ENCODE data around the gene SEC31A.
"Not testable (repeated sequence)": the region's sequence is repeated elsewhere in the genome, so short reads cannot be mapped to it uniquely, and the experiment has no call there.

The SEC31A gene

DNA sequence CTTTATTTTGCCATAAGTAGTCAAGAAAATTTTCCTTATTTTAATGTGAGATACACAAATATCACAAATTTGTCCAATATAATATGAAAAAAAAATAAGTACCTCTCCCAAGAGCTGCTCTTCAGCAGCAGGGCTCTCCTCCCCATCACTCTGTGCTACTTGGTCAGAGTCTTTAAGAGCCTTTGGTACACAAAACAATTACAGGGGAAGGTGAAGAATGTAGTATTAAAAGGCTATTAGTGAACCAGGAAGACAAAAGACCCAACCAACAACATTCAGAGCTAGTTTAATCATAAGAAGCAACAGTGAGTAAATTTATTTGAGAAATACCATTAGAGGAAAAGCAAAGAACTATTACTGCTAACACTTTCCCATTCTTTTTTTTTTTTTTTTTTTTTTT lies 29.4 kb downstream of the SEC31A start:
- no peak overlapping the region for H3K4me3 ChIP-seq (ENCODE audit: low read depth, low read length)
- no peak for DNase-seq (ENCODE audit: low read depth)
- TF ChIP-seq, protein P1, sequence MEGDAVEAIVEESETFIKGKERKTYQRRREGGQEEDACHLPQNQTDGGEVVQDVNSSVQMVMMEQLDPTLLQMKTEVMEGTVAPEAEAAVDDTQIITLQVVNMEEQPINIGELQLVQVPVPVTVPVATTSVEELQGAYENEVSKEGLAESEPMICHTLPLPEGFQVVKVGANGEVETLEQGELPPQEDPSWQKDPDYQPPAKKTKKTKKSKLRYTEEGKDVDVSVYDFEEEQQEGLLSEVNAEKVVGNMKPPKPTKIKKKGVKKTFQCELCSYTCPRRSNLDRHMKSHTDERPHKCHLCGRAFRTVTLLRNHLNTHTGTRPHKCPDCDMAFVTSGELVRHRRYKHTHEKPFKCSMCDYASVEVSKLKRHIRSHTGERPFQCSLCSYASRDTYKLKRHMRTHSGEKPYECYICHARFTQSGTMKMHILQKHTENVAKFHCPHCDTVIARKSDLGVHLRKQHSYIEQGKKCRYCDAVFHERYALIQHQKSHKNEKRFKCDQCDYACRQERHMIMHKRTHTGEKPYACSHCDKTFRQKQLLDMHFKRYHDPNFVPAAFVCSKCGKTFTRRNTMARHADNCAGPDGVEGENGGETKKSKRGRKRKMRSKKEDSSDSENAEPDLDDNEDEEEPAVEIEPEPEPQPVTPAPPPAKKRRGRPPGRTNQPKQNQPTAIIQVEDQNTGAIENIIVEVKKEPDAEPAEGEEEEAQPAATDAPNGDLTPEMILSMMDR (IDR thresholded peaks at IDR 0.05; ENCODE audit: insufficient read depth, low read depth, low read length, missing control alignments) = no peak

DNA sequence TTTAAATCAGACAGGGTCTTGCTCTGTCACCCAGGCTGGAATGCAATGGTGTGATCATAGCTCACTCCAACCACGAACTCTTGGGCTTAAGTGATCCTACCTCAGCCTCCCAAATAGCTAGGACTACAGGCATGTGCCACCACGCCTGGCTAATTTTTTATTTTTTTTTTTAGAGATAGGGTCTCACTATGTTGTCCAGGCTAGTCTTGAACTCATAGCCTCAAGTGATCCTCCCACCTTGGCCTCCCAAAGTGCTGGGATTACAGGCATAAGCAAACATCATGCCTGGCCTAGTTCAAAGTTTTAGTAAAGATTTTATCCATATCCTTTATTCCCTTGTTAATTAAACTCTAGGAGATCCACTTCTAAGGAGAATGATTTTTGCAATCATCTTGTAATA lies 30.5 kb downstream of the SEC31A start:
- DNase-seq (ENCODE audit: low read depth); H3K4me3 ChIP-seq (ENCODE audit: low read depth, low read length): not testable (repeated sequence)

DNA sequence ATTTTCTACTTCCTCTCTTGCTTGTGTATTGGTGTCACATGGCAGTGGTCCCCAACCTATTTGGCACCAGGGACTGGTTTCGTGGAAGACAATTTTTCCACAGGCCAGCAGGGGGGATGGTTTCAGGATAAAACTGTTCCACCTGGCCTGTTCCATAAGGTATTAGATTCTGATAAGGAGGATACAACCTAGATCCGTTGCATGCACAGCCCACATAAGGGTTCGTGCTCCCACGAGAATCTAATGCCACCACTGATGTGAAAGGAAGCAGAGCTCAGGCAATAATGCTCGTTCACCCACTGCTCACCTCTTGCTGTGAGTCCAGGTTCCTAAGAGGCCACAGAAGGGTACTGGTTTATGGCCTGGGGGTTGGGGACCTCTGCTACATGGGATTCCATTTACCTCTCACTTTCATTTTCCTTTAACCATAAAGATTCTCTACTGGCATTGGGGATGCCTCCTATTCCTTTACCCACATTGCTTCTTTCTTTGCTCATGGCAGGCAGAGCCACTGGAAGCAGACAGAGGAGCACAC lies 38.1 kb downstream of the SEC31A start:
- TF ChIP-seq, protein P1 (IDR thresholded peaks at IDR 0.05; ENCODE audit: insufficient read depth, low read depth, low read length, missing control alignments) = no peak
- H3K4me3 ChIP-seq (ENCODE audit: low read depth, low read length) = no peak overlapping the region
- no peak for DNase-seq (ENCODE audit: low read depth)

DNA sequence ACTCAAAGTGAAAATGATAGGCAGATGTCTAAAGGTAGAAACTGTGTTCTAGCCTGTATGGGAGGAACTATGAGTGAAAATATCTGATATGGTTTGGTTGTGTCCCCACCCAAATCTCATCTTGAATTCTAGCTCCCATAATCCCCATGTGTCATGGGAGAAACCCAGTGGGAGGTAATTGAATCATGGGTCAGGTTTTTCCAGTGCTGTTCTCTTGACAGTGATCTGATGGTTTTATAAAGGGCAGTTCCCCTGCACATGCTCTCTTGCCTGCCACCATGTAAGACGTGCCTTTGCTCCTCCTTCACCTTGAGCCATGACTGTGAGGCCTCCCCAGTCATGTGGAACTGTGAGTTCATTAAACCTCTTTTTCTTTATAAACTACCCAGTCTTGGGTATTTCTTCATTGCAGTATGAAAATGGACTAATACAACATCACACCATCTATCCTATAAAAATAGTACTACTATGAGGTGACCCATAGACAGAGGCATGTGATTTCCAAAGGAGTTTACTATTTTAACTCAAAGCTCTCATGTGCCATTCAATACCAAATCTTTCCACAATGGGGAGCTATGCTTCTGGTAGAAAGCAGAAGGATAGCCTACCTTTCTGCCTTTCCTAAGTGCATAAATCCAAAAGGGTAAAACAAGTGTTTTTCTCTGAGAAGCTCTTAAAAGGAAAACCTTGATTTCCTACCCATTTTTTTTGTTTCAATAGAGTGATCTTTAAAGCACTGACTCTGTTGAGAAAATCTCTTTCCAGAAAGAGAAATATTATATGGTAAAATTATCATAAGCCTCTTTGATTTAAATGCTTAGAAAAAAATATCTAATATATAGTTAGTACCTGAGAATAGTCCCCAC lies 38.8 kb downstream of the SEC31A start:
- TF ChIP-seq, protein P1 (IDR thresholded peaks at IDR 0.05; ENCODE audit: insufficient read depth, low read depth, low read length, missing control alignments) = peak; percentile 41
- H3K4me3 ChIP-seq (ENCODE audit: low read depth, low read length) = no peak overlapping the region

DNA sequence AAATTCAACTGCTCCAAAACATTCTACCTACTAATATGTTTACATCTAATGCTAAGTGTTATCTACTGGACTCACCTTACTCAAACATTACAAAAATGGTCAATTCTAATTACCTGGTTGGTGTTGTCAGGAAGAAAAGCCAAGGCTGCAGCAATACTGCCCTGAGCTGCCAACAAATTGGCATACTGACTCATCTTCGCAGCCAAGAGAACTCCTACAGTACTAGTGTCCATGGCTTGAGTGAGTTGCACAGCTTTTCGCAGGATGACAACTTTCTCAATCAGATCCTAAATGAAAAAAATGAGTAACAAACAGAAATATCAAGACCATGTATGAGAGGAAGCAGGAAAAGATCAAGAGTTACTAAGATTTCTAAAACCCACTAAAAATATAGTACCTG lies 39.6 kb downstream of the SEC31A start:
- DNase-seq (ENCODE audit: low read depth) = no peak
- TF ChIP-seq, protein P1 (IDR thresholded peaks at IDR 0.05; ENCODE audit: insufficient read depth, low read depth, low read length, missing control alignments) = no peak
- H3K4me3 ChIP-seq (ENCODE audit: low read depth, low read length) = no peak overlapping the region

More for the DNA sequence above, 38.8 kb downstream of the SEC31A start:
- peak; percentile 44 for DNase-seq (ENCODE audit: low read depth)

DNA sequence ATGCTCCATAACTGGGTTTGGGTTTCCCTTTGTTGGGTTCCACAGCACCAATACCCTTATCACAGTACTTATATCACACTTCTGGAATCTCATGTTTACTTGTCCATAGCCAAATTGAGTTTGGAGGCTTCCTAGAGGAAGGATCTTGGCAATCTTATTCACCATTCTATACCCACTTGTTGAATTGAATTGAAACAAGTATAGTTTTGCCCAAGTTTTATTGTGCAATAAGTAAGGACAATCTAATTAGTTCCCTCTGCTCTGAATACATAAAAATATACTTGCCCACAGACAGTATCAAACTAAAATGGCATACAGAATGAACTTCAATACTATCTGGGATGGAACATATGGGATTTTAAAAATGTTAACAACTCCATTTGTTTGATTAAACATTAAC lies 40.3 kb downstream of the SEC31A start:
- H3K4me3 ChIP-seq (ENCODE audit: low read depth, low read length) = no peak overlapping the region
- no peak for DNase-seq (ENCODE audit: low read depth)
- TF ChIP-seq, protein P1 (IDR thresholded peaks at IDR 0.05; ENCODE audit: insufficient read depth, low read depth, low read length, missing control alignments) = no peak

DNA sequence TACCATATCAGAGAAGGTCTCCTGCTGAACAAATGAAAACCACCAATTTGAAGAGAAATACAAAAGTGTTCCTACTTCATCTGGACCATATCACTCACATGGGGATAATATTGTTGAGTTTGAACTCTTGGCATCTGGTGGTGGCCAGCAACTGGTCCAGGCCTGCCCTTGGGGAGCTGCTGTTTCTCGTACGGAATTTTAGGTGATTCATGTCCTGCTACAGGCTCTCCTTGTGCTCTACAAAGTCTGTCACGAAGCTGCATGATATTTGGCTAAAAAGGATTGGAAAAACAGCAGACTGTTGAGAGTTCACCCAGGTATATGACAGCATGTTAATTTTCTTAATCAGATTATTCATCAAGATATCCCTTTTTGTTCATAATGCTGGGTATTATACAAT lies 42.2 kb downstream of the SEC31A start:
- TF ChIP-seq, protein P1 (IDR thresholded peaks at IDR 0.05; ENCODE audit: insufficient read depth, low read depth, low read length, missing control alignments) = no peak

More for the DNA sequence above, 42.2 kb downstream of the SEC31A start:
- DNase-seq (ENCODE audit: low read depth) = no peak
- H3K4me3 ChIP-seq (ENCODE audit: low read depth, low read length) = no peak overlapping the region

All from GM12865 (cell line).